CD4-positive, alpha-beta T cell treated with Interleukin-12 subunit alpha and Interleukin-12 subunit beta, for 1 hour (primary cell): ENCODE measurements around the gene HOXD8.

ENCODE experiments used
- DNase-seq: peaks from one replicate; pipeline ENCODE4 v3.0.0-alpha.2; 2020

The HOXD8 gene

GRCh38 chr2:176128982-176129796, at the start of gene HOXD8:
Gene HOXD8, plus strand, starts transcription at chr2:176129705. Its CDS starts 662 bp downstream, at chr2:176130367.
- no peak for DNase-seq

- no peak for DNase-seq
Measured at GRCh38 chr2:176079831-176080539, 49.5 kb upstream of the HOXD8 start.

DNA sequence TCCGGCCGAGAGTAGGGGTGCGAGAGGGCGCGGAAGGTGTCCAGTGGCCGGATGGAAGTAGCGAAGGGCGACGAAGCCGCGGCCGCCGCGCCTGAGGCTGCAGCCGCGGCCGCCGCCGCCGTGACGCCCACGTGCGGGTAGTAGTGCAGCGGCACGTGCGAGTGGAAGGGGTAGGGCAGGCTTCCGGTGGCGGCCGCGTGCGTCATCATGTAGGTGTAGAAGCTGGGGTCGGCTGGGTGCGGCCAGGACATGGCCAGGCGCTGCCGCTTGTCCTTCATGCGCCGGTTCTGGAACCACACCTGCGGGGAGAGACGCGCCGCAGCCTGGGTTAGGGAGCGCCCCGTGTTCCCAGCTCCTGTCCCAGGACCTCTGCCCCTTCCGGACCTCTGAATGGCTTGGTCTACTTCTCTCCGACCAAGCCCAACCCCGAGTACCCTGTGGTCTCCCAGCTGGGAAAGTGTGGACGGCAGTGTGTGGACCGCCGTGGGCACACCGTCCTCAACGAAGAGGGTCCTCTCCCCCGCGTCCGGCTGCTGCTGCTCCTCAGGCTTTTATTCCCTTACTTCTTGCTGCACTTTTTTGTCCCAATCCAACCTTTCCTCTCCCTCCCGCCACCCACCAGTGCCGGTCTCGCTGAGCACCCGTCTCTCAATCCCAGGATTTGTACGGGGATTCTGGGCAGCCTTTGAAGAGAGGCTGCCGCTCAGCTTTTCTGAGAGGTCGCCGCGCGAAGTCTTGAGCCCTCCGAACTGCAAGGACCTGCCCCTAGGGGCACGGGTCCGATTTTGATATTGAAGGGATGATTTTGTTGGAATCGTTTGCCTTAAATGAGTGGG, 48.7 kb upstream of the HOXD8 start:
- DNase-seq, result no peak

- no peak for DNase-seq
Measured at GRCh38 chr2:176081376-176081836, 48.1 kb upstream of the HOXD8 start.

- no peak for DNase-seq
Measured at GRCh38 chr2:176081837-176082524, 47.5 kb upstream of the HOXD8 start.

GRCh38 chr2:176082525-176082823, 47.0 kb upstream of the HOXD8 start:
- DNase-seq, result no peak

DNA sequence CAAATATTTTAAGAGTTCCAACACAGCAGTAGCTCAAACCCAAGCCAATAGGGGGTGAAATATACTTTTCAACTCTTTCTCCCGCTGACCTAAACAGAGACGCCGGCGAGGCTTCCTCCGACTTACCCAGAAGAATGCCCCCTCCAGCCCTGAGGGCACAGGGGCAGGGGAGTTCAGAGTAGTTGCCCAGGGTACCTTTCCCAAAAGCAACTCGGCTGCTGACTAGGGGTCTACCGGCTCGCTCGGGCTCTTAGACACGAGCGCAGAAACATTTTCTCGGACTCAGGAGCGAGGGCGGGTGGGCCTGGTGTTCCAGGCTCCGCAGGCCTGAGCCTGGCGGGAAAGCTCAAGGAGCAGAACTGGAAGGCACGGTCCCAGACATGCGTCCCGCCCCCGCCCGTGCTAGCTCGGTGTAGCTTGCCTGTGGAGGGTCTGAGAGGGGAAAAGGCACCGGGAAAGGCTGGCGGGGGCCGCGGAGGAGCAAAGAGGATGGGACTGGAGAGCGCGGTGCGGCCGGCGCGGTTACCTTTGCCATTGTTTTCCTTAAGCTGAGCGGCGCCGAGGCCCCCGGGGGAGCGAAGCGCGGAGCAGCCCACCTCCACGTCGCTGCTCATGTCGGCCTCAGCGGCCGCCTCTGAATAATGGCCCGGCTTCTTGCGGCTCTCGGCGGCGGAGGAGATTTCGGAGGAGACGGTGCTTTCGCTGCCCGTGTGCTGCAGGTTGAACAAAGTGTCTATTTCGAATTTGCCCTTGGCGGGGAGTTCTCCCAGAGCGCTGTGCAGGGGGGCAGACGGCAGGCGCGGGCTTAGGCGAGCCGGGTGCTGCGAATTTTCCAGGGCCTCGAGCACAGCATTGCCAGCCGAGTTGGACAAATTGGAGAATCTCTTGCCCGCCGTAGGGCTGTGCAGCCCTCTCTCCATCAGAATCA, 46.4 kb upstream of the HOXD8 start:
- no peak for DNase-seq

DNA sequence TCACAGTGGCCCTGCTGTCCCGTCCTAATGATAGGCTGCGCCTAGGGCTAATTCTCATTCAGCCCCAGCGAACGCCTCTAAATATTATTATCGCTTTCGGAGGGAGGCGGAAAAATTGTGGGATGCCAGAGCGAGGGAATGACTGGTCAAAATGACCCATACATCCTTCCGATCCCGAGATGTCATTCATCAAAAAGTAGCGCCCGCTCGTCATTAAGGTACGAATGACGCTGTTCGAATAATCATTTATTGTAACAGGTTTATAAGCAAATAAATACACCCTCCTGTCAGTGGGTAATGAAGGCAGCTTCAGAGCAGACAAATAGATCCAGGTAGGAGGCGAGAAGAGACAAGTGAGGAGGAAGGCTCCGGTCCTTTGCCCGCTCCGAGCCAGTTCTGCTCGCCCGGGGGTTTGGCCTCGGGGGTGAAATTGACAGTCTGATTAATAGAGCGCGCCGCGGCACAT, 45.7 kb upstream of the HOXD8 start, which contains the start of gene EVX2:
TSS of gene EVX2 (minus strand) at position 167 of the 466 bp plus-strand sequence. CDS start 186 bp downstream, outside the sequence.
- DNase-seq, result no peak

GRCh38 chr2:176084611-176085119, 44.8 kb upstream of the HOXD8 start:
- no peak for DNase-seq

DNA sequence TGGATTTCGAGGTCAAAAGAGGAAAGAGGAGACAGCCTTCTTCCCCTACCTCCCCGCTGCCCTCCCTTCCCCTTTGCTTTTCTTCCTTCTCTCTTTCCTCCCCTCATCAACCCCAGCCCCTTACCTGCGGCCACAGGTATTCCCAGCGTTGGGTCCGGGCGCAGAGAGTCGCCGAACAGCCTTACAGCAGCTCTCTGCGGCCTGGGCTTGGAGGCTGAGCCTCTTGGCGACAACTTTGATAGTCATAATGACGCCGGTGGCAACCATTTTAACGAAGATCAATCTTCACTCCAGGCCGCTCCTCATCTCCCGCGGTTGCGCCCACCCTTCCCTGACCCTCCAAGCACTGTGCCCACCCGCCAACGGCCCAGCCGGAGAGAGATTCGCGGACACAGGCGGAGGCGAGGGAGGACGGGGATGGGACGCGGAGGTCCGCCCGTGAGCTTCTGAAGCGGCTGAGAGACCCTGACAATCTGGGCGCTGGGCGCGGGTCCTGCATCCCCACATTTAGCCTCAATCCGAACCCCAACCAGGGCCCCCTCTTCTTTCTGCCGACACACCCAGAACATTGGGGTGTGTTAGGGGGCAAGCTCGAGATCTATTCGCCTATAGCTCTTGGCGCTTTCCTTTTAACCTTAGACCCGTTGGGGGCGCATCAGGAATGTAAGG, 44.3 kb upstream of the HOXD8 start:
- DNase-seq, result no peak

DNA sequence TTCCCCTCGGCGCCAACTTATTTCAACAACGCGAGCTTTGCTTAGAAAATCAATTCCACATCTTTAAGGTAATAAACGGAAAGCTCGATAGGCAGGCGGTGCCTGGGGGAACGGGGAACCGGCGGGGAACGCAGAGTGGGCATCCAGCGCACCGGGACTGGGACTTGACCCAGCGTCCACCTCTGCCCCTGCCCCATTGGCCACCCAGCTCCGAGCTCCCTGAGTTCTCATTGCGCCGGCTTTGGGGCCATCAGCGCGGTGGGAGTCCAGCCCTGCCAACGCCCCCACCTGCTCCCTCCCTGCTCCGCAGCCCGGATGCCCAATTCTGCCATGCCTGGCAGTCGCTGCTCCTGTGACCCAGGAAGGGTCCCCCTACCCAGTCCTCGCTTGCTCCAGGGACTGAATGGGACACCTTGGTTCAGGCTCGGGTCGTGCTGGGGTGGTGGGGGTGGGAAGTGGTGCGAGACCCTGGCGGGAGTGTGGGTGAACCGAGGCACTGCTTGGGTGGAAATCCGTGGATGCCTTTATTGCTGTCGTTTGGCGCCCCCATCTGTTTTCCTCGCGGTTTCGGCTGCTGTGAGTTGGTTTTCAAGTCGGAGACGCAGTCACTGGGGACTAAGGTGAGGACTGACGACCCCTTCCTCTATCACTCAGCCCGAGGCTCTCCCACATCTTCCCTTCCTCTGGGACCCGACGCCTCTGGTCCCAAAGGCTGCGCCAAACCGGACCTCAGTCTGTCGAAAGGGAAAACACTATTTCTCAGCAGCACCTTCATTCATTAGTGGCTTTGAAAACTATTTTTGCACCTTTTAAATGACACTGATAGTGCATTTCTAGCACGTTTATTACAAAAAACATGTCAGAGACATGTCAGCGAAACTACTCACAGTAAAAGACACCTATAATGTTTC, 43.4 kb upstream of the HOXD8 start:
- no peak for DNase-seq

DNA sequence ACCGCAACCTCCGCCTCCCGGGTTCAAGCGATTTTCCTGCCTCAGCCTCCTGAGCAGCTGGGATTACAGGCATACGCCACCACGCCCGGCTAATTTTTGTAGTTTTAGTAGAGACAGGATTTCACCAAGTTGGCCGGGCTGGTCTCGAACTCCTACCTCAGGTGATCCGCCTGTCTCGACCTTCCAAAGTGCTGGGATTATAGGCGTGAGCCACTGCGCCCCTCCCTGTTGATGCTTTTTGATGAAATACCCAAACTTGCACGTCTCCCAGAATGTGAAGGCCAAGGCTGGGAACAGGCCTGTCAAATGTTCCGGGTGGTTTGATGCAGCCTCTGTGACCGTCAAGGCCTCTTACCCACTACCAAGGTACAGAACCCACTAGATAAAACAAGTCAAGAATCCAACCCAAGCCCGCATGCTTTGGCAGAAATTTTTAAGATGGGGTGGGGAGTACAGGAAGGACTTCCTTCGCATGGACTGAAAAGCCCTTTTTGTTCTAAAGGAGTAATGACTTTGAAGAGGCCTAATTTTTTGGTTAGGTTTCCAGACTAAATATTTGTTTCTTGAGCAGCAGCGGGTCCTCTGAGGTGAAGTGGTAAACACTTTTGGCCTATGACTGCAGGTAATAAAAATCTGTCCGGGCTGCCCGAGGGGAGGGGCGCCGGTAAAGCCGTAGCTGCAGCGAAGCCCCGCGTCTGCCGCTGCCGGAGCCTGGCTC, 42.0 kb upstream of the HOXD8 start:
- no peak for DNase-seq

DNA sequence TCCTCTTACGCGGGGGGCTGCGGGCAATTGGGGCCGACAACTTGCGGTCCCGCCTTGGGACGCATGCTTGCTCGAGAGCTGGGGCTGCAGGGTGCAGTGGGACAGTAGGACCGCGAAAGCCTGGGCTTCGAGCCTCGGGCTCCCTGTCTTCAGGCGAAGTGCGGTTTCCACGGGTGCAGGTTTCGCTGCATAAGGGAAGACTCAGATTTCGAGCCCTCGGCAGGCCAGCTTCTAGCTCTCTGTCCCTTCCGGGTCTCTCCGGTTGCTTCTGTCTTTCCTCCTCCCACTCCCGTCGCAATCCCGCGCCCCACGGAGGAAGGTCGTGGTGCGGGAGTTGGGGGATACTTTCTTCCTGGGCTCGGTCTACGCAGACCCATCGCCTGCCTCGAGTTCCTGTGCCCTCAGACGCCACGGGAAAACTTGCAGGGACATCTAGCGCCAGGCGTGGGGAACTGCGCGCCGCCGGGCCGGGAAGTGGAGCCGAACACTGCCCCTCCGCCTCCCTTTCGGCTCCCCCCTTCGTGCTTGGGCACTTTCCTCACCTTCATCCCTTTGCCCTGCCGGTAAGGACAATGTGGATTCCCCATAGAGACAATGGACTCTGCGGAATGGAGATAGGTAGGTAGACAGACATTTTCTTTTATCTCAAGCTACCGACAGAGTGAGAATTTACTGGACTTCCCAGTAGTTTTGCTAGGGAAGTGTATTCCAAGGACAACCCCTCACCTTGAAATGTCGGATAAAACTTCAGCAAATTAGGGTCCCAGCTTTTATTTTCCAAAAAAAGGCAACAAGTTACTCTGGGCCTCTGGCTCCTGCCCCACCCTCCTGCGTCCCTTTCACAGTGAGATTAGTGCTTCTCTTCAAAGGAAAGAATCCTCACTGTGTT, 41.2 kb upstream of the HOXD8 start:
- peak; percentile 30 for DNase-seq

DNA sequence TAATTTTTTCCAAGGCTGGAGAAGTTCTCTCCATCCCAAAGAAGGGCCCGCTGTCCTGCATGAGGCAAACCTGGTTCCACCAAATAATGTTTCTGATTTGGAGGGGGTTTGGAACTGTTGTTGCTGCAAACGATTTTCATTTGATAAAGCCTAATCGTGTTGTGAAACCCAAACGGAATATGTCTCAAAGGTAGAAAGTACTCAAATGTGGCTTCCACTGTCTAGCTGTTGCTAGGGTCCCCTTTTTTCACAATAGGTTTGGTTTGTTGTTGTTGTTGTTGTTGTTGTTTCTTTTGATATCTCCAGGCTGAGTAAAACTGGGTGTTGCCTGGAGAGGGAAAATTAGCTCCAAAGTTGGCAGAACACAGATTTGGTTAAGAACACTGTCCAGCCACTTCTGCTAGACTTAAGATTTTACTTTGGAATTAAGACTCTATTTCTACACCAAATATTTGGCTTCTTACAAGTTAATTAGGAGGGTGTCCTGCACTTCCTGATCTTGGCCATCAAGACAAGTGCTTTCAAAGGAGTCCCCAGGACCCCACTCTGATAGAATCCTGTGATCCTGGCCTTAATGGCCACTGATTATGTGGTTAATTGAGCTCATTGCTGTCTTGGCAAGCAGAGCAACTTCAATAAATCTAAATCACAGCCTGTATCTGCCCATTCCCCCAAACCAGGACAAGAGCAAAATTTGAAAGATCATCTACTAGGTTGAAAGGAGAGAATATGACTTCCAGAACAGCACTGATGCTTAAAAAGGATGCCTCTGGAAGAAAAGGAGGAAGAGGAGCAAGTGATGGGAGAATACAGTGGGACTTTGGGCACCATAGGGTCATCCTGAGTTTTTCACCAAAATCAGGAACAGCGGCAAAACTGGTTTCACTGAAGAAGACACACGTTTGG, 40.3 kb upstream of the HOXD8 start:
- no peak for DNase-seq

DNA sequence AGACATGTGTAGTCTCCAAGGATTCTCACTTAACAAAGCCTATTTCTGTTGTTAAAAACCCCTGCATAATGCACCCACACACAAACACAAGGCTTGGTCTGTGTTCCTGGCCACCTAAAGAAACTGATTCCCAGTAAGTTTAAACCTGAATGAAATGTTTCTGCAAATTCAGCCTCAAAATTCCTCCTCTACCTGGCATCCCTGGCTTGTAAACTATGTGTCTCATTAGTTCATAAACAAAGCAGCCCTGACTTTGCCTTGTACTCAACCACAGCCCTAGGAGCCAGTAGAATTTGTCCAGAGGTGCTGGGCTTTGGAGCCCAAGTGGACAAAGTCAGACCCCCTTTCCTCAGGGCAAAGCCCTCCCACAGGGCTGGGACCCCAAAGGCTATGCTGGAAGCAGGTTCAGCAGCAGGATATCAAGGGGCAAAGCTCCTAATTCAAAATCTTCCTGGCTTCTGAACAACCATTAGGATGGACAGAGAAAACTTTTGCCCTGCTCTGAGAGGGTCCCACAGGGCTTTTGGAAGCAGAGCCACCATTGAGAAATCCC, 39.6 kb upstream of the HOXD8 start:
- no peak for DNase-seq

DNA sequence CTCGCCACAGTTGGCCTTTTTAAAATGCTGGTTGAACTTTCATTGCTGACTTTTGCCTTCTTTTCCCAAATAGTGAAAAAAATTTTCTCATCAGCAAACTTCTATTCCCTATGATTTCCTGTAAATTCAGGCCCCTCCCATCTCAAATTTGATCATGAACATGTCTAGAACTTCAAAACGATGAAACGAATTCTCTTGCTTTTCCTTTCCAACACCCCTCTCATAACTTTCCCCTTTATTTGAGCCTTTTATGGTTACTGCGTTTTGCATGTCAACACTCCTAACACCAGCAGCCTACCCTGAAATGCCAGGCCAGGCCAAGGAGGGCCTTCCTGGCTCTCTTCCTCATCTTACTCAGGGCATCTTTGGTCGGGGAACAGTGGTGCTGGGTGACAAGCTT, 38.6 kb upstream of the HOXD8 start:
- no peak for DNase-seq
